Renal cortical epithelial cell (primary cell): ENCODE results near the gene LSM12. TPM values are rescaled to one million over a fixed set of nuclear protein-coding genes. Genes with fewer than 3 reads are reported as not detected.

ENCODE experiments used
- DNase-seq: peaks from one replicate; pipeline ENCODE4 v3.0.0-alpha.2; 2011; ENCODE audit warnings: low read depth
- total RNA-seq: library from RNA; depleted of rRNA; stranded (reverse); fragments of >200 nt; gene quantifications from 2 replicates; pipeline ENCODE4 v1.2.3, GENCODE V29; 2014

Gene LSM12
- total RNA-seq, 1 donor from 2014 or later = 30.3 TPM

GRCh38 chr17:44095647-44096496 lies 29.4 kb upstream of the LSM12 start:
- DNase-seq = peak; percentile 50

- no peak for DNase-seq
These were observed 28.8 kb upstream of the LSM12 start for GRCh38 chr17:44095388-44095646.

- DNase-seq = no peak
These were observed 28.4 kb upstream of the LSM12 start for GRCh38 chr17:44094701-44095387.

- no peak for DNase-seq
These were observed 26.9 kb upstream of the LSM12 start for GRCh38 chr17:44093231-44093900.

- no peak for DNase-seq
These were observed 25.6 kb upstream of the LSM12 start for GRCh38 chr17:44092051-44092450.

GRCh38 chr17:44091200-44091997 lies 24.9 kb upstream of the LSM12 start:
- DNase-seq = no peak

GRCh38 chr17:44088254-44088653 lies 21.8 kb upstream of the LSM12 start:
- no peak for DNase-seq

- DNase-seq = no peak
These were observed 20.8 kb upstream of the LSM12 start for GRCh38 chr17:44087319-44087718.

- peak; percentile 81 for DNase-seq
These were observed 20.2 kb upstream of the LSM12 start for GRCh38 chr17:44086364-44087311.

GRCh38 chr17:44085908-44086307 lies 19.4 kb upstream of the LSM12 start:
- DNase-seq = no peak

- no peak for DNase-seq
These were observed 18.4 kb upstream of the LSM12 start for GRCh38 chr17:44084921-44085320.

GRCh38 chr17:44084131-44084538 lies 17.7 kb upstream of the LSM12 start:
- DNase-seq = no peak

GRCh38 chr17:44083250-44083849 lies 16.9 kb upstream of the LSM12 start:
- peak; percentile 29 for DNase-seq

GRCh38 chr17:44082256-44082927 lies 15.9 kb upstream of the LSM12 start:
- DNase-seq = no peak

GRCh38 chr17:44081681-44082080 lies 15.2 kb upstream of the LSM12 start:
- DNase-seq = no peak

GRCh38 chr17:44079877-44080821 lies 13.7 kb upstream of the LSM12 start:
- DNase-seq = no peak

- DNase-seq = no peak
These were observed 11.9 kb upstream of the LSM12 start for GRCh38 chr17:44078412-44078811.

GRCh38 chr17:44077595-44077909 lies 11.1 kb upstream of the LSM12 start:
- no peak for DNase-seq
